HepG2 (cell line): ENCODE results near the gene GNB3. TPM values are rescaled to one million over a fixed set of nuclear protein-coding genes. Genes with fewer than 3 reads are reported as not detected.
A peak's percentile ranks its signal among the peaks of the same experiment; 100 is the strongest.

Source experiments
- HDAC1 ChIP-seq: sonication (generic); formaldehyde crosslinking; IDR thresholded peaks from 2 replicates; pipeline ENCODE4 v1.5.1; 2020; ENCODE audit warnings: mild to moderate bottlenecking, missing genetic modification reagents
- IRF2 ChIP-seq: IDR thresholded peaks from 2 replicates; pipeline ENCODE4 v1.6.1; 2018; ENCODE audit warnings: missing genetic modification reagents, missing compliant biosample characterization
- KDM5B ChIP-seq: sonication (generic); formaldehyde crosslinking; IDR thresholded peaks from 2 replicates; pipeline ENCODE4 v1.4.0; 2020; ENCODE audit warnings: missing genetic modification reagents, mild to moderate bottlenecking, borderline replicate concordance
- MAZ ChIP-seq, 2 experiments: sonication (generic) in 1 of 2; formaldehyde crosslinking in 1 of 2; IDR thresholded peaks; 2 replicates each; pipeline versions ENCODE4 v1.5.0 to v1.6.1; 2012 to 2020; ENCODE audit warnings: low read depth in 2 of 2, mild to moderate bottlenecking in 2 of 2, borderline replicate concordance in 1 of 2, improper control_type of control experiment in 1 of 2, low read length in 1 of 2, missing genetic modification reagents in 1 of 2, moderate library complexity in 1 of 2
- NONO ChIP-seq, 2 experiments: fragments of 450-650 bp in 1 of 2; sonication (generic) in 1 of 2; formaldehyde crosslinking in 1 of 2; IDR thresholded peaks in 1 of 2; conservative IDR thresholded peaks in 1 of 2; 2 replicates each; pipeline versions ENCODE4 v1.6.1 to v1.8.0; 2017 to 2022; ENCODE audit warnings: mild to moderate bottlenecking in 1 of 2, missing genetic modification reagents in 1 of 2, moderate library complexity in 1 of 2
- POLR2G ChIP-seq: fragments of 200-400 bp; formaldehyde crosslinking; IDR thresholded peaks from 2 replicates; pipeline ENCODE4 v1.6.1; 2018; ENCODE audit warnings: mild to moderate bottlenecking, low read depth, low read length, moderate library complexity
- RBAK ChIP-seq: sonication (generic); formaldehyde crosslinking; IDR thresholded peaks from 2 replicates; pipeline ENCODE4 v1.5.1; 2020; ENCODE audit warnings: mild to moderate bottlenecking, missing genetic modification reagents
- REPIN1 ChIP-seq: sonication (generic); formaldehyde crosslinking; IDR thresholded peaks from 2 replicates; pipeline ENCODE4 v1.8.0; 2022; ENCODE audit warnings: missing genetic modification reagents, low read depth, mild to moderate bottlenecking, borderline replicate concordance
- SMAD1 ChIP-seq: sonication (generic); formaldehyde crosslinking; IDR thresholded peaks from 2 replicates; pipeline ENCODE4 v1.4.0; 2020; ENCODE audit warnings: missing genetic modification reagents, low read depth, mild to moderate bottlenecking, borderline replicate concordance
- SOX13 ChIP-seq, 3 experiments: fragments of 450-650 bp in 1 of 3; sonication (generic) in 1 of 3; formaldehyde crosslinking in 1 of 3; IDR thresholded peaks in 2 of 3; conservative IDR thresholded peaks in 1 of 3; 2 replicates each; pipeline versions ENCODE4 v1.5.0 to v1.6.1; 2016 to 2020; ENCODE audit warnings: antibody characterized with exemption in 1 of 3, mild to moderate bottlenecking in 1 of 3, missing compliant biosample characterization in 1 of 3, missing genetic modification reagents in 1 of 3, moderate library complexity in 1 of 3
- TSC22D2 ChIP-seq: sonication (generic); formaldehyde crosslinking; IDR thresholded peaks from 2 replicates; pipeline ENCODE4 v1.5.1; 2020; ENCODE audit warnings: missing genetic modification reagents, mild to moderate bottlenecking, borderline replicate concordance
- ZBTB7B ChIP-seq: sonication (generic); formaldehyde crosslinking; IDR thresholded peaks from 2 replicates; pipeline ENCODE4 v1.4.0; 2020; ENCODE audit warnings: missing genetic modification reagents
- ZNF256 ChIP-seq: sonication (generic); formaldehyde crosslinking; conservative IDR thresholded peaks from 2 replicates; pipeline ENCODE4 v1.4.0; 2020; ENCODE audit warnings: missing genetic modification reagents
- ZNF282 ChIP-seq: fragments of 450-650 bp; IDR thresholded peaks from 2 replicates; pipeline ENCODE4 v1.6.1; 2018; ENCODE audit not compliant: partially characterized antibody
- ZNF563 ChIP-seq: sonication (generic); formaldehyde crosslinking; IDR thresholded peaks from 2 replicates; pipeline ENCODE4 v1.8.0; 2022; ENCODE audit warnings: mild to moderate bottlenecking, moderate library complexity, missing genetic modification reagents
- ZNF788 ChIP-seq: sonication (generic); formaldehyde crosslinking; IDR thresholded peaks from 2 replicates; pipeline ENCODE4 v1.5.0; 2020; ENCODE audit warnings: mild to moderate bottlenecking, missing genetic modification reagents, borderline replicate concordance
- polyA plus RNA-seq, 8 experiments: library from polyadenylated mRNA; depleted of rRNA in 3 of 8; stranded (reverse) in 7 of 8; unstranded in 1 of 8; fragments of >200 nt; fragmentation: Illumina TruSeq in 4 of 8; extraction: Trizol in 4 of 8; gene quantifications; 2 replicates each; pipeline versions ENCODE4 v1.2.1 to v1.2.3, GENCODE V29; 2011 to 2016; ENCODE audit warnings: low read depth in 4 of 8, missing spikeins in 1 of 8, mixed read lengths in 1 of 8; ENCODE audit not compliant: insufficient read depth in 1 of 8
- total RNA-seq, 5 experiments: library from RNA; depleted of rRNA; stranded (reverse); fragments of >200 nt; fragmentation: Illumina TruSeq; extraction: Trizol; gene quantifications; 2 replicates each; pipeline ENCODE4 v1.2.3, GENCODE V29; 2016; ENCODE audit warnings: low read depth in 1 of 5
- TF ChIP-seq, protein P1 (sequence below): sonication (generic); formaldehyde crosslinking; IDR thresholded peaks from 2 replicates; pipeline ENCODE4 v1.8.0; 2022; ENCODE audit warnings: missing genetic modification reagents, mild to moderate bottlenecking, borderline replicate concordance
- TF ChIP-seq, protein P2 (sequence below): sonication (generic); formaldehyde crosslinking; IDR thresholded peaks from 2 replicates; pipeline ENCODE4 v1.5.1; 2020; ENCODE audit warnings: mild to moderate bottlenecking, missing genetic modification reagents, borderline replicate concordance
- TF ChIP-seq, protein P3 (sequence below): sonication (generic); formaldehyde crosslinking; IDR thresholded peaks from 2 replicates; pipeline ENCODE4 v1.4.0; 2020; ENCODE audit warnings: missing genetic modification reagents

The GNB3 gene
- total and polyA plus RNA-seq, 2 of the 13 experiments (the other 11 are each of a cell fraction or from before 2014, with no cell fraction given) = 1.3 to 3.6 TPM

DNA sequence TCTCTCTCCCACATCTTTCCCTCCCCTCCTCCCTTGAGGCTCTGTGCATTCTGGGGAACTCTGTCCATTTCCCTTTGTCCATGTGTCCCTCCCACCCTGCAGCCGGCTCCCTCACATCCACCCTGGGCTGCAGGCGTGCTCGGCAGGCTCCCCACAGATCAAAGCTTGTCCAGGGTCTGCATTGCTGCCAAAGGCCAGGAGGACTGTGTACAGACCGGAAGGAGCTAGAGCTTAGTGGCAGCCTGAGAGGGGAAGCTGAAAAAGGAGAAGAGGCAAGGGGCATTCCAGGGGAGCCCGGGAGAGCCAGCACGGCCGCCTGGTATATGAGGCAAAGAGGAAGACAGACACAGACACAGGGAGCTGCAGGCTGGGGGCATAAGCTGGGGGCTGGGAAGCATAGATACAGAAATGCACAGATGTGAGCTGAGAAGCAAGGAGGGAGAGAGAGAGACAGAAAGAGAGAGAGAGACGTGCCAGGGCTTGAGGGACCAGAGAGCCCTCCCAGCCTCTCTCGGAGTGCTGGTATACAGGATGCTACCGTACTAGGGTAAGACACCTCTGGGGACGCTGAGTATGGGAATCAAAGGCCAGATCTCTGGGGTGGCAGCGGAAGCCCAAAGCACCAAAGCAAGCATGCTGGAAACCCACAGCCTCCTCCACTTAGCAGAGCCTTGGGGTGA is 48.1 kb upstream of the GNB3 start (continued):
- no peak for TF ChIP-seq SOX13 (IDR thresholded peaks at IDR 0.05)
- TF ChIP-seq SOX13 (CRISPR knock-in tag; conservative IDR thresholded peaks at IDR 0.05 in 1 of 2, IDR thresholded peaks at IDR 0.05 in 1 of 2) = peak in 1 of 2 experiments; percentile 86; a peak in 2 of 4 replicates
- TF ChIP-seq IRF2 (CRISPR knock-in tag) = peak; percentile 53; the same call in 1 of the 2 replicates
- TF ChIP-seq POLR2G = peak; percentile 72
- TF ChIP-seq NONO (IDR thresholded peaks at IDR 0.05) = no peak
- peak; percentile 90 for TF ChIP-seq NONO (CRISPR knock-in tag; conservative IDR thresholded peaks at IDR 0.05)
- TF ChIP-seq MAZ (IDR thresholded peaks at IDR 0.05; ENCODE audit: borderline replicate concordance, low read depth, low read length) = no peak
- 0 out of 2 replicates have a peak, but pooled peaks have one; percentile 41 for TF ChIP-seq MAZ (CRISPR knock-in tag; IDR thresholded peaks at IDR 0.05; ENCODE audit: low read depth)
- no peak for TF ChIP-seq ZNF282
- TF ChIP-seq, protein P1, sequence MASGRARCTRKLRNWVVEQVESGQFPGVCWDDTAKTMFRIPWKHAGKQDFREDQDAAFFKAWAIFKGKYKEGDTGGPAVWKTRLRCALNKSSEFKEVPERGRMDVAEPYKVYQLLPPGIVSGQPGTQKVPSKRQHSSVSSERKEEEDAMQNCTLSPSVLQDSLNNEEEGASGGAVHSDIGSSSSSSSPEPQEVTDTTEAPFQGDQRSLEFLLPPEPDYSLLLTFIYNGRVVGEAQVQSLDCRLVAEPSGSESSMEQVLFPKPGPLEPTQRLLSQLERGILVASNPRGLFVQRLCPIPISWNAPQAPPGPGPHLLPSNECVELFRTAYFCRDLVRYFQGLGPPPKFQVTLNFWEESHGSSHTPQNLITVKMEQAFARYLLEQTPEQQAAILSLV (CRISPR knock-in tag) = 0 out of 2 replicates have a peak, but pooled peaks have one; percentile 43
- TF ChIP-seq, protein P2, sequence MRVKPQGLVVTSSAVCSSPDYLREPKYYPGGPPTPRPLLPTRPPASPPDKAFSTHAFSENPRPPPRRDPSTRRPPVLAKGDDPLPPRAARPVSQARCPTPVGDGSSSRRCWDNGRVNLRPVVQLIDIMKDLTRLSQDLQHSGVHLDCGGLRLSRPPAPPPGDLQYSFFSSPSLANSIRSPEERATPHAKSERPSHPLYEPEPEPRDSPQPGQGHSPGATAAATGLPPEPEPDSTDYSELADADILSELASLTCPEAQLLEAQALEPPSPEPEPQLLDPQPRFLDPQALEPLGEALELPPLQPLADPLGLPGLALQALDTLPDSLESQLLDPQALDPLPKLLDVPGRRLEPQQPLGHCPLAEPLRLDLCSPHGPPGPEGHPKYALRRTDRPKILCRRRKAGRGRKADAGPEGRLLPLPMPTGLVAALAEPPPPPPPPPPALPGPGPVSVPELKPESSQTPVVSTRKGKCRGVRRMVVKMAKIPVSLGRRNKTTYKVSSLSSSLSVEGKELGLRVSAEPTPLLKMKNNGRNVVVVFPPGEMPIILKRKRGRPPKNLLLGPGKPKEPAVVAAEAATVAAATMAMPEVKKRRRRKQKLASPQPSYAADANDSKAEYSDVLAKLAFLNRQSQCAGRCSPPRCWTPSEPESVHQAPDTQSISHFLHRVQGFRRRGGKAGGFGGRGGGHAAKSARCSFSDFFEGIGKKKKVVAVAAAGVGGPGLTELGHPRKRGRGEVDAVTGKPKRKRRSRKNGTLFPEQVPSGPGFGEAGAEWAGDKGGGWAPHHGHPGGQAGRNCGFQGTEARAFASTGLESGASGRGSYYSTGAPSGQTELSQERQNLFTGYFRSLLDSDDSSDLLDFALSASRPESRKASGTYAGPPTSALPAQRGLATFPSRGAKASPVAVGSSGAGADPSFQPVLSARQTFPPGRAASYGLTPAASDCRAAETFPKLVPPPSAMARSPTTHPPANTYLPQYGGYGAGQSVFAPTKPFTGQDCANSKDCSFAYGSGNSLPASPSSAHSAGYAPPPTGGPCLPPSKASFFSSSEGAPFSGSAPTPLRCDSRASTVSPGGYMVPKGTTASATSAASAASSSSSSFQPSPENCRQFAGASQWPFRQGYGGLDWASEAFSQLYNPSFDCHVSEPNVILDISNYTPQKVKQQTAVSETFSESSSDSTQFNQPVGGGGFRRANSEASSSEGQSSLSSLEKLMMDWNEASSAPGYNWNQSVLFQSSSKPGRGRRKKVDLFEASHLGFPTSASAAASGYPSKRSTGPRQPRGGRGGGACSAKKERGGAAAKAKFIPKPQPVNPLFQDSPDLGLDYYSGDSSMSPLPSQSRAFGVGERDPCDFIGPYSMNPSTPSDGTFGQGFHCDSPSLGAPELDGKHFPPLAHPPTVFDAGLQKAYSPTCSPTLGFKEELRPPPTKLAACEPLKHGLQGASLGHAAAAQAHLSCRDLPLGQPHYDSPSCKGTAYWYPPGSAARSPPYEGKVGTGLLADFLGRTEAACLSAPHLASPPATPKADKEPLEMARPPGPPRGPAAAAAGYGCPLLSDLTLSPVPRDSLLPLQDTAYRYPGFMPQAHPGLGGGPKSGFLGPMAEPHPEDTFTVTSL (CRISPR knock-in tag) = peak; percentile 90; the same call in 1 of the 2 replicates
- TF ChIP-seq TSC22D2 (CRISPR knock-in tag) = peak; percentile 79; the same call in 1 of the 2 replicates
- peak; percentile 54; the same call in 1 of the 2 replicates for TF ChIP-seq ZNF788
- peak; percentile 61; the same call in 1 of the 2 replicates for TF ChIP-seq REPIN1 (CRISPR knock-in tag)
- TF ChIP-seq SMAD1 (CRISPR knock-in tag) = 0 out of 2 replicates have a peak, but pooled peaks have one; percentile 21
- TF ChIP-seq KDM5B (CRISPR knock-in tag) = peak; percentile 59; the same call in 1 of the 2 replicates
- 0 out of 2 replicates have a peak, but pooled peaks have one; percentile 12 for TF ChIP-seq RBAK
- no peak for TF ChIP-seq ZNF256 (CRISPR knock-in tag)
- no peak; the same call in 1 of the 2 replicates for TF ChIP-seq ZNF563 (CRISPR knock-in tag)
- peak; percentile 88; the same call in 1 of the 2 replicates for TF ChIP-seq ZBTB7B (CRISPR knock-in tag)
- TF ChIP-seq, protein P3, sequence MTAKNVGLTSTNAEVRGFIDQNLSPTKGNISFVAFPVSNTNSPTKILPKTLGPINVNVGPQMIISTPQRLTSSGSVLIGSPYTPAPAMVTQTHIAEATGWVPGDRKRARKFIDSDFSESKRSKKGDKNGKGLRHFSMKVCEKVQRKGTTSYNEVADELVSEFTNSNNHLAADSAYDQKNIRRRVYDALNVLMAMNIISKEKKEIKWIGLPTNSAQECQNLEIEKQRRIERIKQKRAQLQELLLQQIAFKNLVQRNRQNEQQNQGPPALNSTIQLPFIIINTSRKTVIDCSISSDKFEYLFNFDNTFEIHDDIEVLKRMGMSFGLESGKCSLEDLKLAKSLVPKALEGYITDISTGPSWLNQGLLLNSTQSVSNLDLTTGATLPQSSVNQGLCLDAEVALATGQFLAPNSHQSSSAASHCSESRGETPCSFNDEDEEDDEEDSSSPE (CRISPR knock-in tag) = peak; percentile 40; the same call in 1 of the 2 replicates
- TF ChIP-seq HDAC1 (CRISPR knock-in tag) = peak; percentile 95
